Measurements from ENCODE around the gene LRP5.
A peak's percentile ranks its signal among the peaks of the same experiment; 100 is the strongest.
"Not testable (repeated sequence)": the region's sequence is repeated elsewhere in the genome, so short reads cannot be mapped to it uniquely, and the experiment has no call there.

LRP5 gene

GRCh38 chr11:68282141-68282860 lies 30.1 kb upstream of the LRP5 start:
- DNase-seq, result no peak

- DNase-seq, result no peak
These were observed 29.5 kb upstream of the LRP5 start for GRCh38 chr11:68282861-68283230.

GRCh38 chr11:68284588-68284987 lies 27.8 kb upstream of the LRP5 start:
- DNase-seq, result not testable (repeated sequence)

GRCh38 chr11:68287419-68287818 lies 25.0 kb upstream of the LRP5 start:
- DNase-seq, result no peak

GRCh38 chr11:68289456-68289855 lies 22.9 kb upstream of the LRP5 start:
- no peak for DNase-seq

- DNase-seq, result no peak
These were observed 18.7 kb upstream of the LRP5 start for GRCh38 chr11:68293708-68294107.

- no peak for DNase-seq
These were observed 17.1 kb upstream of the LRP5 start for GRCh38 chr11:68295271-68295670.

- no peak for DNase-seq
These were observed 16.5 kb upstream of the LRP5 start for GRCh38 chr11:68295940-68296339.

- DNase-seq, result no peak
These were observed 15.9 kb upstream of the LRP5 start for GRCh38 chr11:68296344-68297051.

- DNase-seq, result no peak
These were observed 15.4 kb upstream of the LRP5 start for GRCh38 chr11:68297052-68297378.

GRCh38 chr11:68297494-68297811 lies 14.9 kb upstream of the LRP5 start:
- no peak for DNase-seq

- DNase-seq, result peak; percentile 50
These were observed 14.4 kb upstream of the LRP5 start for GRCh38 chr11:68297812-68298658.

GRCh38 chr11:68298659-68299516 lies 13.5 kb upstream of the LRP5 start:
- DNase-seq, result no peak

- not testable (repeated sequence) for DNase-seq
These were observed 12.9 kb upstream of the LRP5 start for GRCh38 chr11:68299517-68299879.

GRCh38 chr11:68300076-68300830 lies 12.1 kb upstream of the LRP5 start:
- no peak for DNase-seq

- no peak for DNase-seq
These were observed 10.1 kb upstream of the LRP5 start for GRCh38 chr11:68302256-68302655.

GRCh38 chr11:68302670-68303069 lies 9.7 kb upstream of the LRP5 start:
- DNase-seq, result no peak

GRCh38 chr11:68303083-68303482 lies 9.3 kb upstream of the LRP5 start:
- DNase-seq, result no peak

GRCh38 chr11:68303982-68304780 lies 8.2 kb upstream of the LRP5 start:
- no peak for DNase-seq

GRCh38 chr11:68306636-68307035 lies 5.8 kb upstream of the LRP5 start:
- no peak for DNase-seq

- DNase-seq, result no peak
These were observed 4.3 kb upstream of the LRP5 start for GRCh38 chr11:68308068-68308467.
